Nephron progenitor cell (in vitro differentiated cells): Measurements from ENCODE around the gene GDF10.

Source experiments
- DNase-seq: peaks from one replicate; pipeline ENCODE4 v3.0.0; 2021
- H3K27ac Mint-ChIP-seq: 2 replicates; pipeline ENCODE4 v1.8.0; 2021; ENCODE audit warnings: mild to moderate bottlenecking, moderate library complexity, mixed read lengths
- H3K27me3 Mint-ChIP-seq: 2 replicates; pipeline ENCODE4 v1.8.0; 2021; ENCODE audit warnings: mild to moderate bottlenecking, low read depth, mixed read lengths; ENCODE audit not compliant: poor library complexity
- H3K36me3 Mint-ChIP-seq: 2 replicates; pipeline ENCODE4 v1.8.0; 2021; ENCODE audit warnings: low read depth, mixed read lengths
- H3K4me1 Mint-ChIP-seq: 2 replicates; pipeline ENCODE4 v1.8.0; 2021; ENCODE audit warnings: mixed read lengths
- H3K4me3 Mint-ChIP-seq: 2 replicates; pipeline ENCODE4 v1.8.0; 2021; ENCODE audit warnings: mild to moderate bottlenecking, moderate library complexity, mixed read lengths
- H3K9me3 Mint-ChIP-seq: 2 replicates; pipeline ENCODE4 v1.8.0; 2021; ENCODE audit warnings: mild to moderate bottlenecking, moderate library complexity, mixed read lengths
- CTCF ChIP-seq: fragments of 200-600 bp; sonication (generic); IDR thresholded peaks from 2 replicates; pipeline ENCODE4 v1.5.0; 2021; ENCODE audit warnings: antibody characterized with exemption

Gene GDF10

DNA sequence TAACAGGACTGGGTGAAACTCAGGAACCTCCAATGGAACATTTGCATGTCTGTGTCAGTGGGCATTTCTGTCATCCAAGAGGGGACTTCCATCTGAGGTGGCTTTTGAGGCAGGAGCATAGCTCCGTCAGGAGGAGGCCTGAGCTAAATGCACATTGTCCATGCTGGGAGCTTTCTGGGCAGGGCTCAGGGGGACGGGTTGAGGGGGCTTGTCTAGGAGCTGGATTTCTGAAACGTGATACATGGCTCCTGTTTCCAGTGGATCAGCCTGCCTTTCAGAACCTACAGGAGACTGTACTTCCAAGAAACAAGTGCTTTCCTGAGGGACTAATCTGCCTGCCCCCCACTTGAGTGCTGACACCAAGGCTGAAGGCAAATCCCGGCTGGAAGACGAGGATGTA is 40.5 kb upstream of the GDF10 start:
- DNase-seq, result no peak
- H3K4me1 Mint-ChIP-seq, result peaks cover 55% of the 10 kb centered on the region
- no peak for TF ChIP-seq CTCF
- no peak overlapping the region for H3K4me3 Mint-ChIP-seq
- no peaks in the 10 kb centered on the region for H3K27me3 Mint-ChIP-seq
- H3K27ac Mint-ChIP-seq, result no peak overlapping the region
- H3K36me3 Mint-ChIP-seq, result no peaks in the 10 kb centered on the region
- H3K9me3 Mint-ChIP-seq, result peaks cover 8% of the 10 kb centered on the region

- Mint-ChIP-seq H3K36me3 (no peaks in the 10 kb centered on the region), H3K27me3 (no peaks in the 10 kb centered on the region), H3K4me3 (no peak overlapping the region), H3K9me3 (peaks cover 10% of the 10 kb centered on the region), H3K27ac (no peak overlapping the region), H3K4me1 (peaks cover 43% of the 10 kb centered on the region)
- TF ChIP-seq CTCF, result no peak
- DNase-seq, result no peak
Measured at GRCh38 chr10:47260505-47261111, 39.4 kb upstream of the GDF10 start.

DNA sequence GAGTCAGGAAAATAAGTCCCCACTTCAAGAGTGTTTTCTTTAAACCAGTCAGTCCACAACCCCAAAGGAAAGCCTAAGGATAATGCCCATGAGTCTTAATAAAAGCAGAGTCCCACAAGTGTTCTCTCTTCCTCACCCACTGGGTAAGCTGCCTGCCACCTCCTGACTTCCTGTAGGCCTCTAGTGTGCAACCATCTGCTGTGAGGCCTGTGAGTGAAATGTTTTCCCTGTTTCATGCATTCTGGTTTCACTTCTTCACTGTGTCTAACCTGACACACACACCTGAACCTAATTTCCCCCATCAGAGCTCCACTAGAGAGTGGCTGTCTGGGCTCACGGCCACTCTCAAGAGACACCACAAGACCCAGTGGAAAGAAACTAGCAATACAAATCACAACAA is 38.9 kb upstream of the GDF10 start:
- Mint-ChIP-seq H3K36me3 (no peaks in the 10 kb centered on the region), H3K27ac (peak overlapping the region; percentile 54), H3K4me3 (no peak overlapping the region), H3K4me1 (peaks cover 39% of the 10 kb centered on the region), H3K27me3 (no peaks in the 10 kb centered on the region), H3K9me3 (peaks cover 14% of the 10 kb centered on the region)
- no peak for DNase-seq
- no peak for TF ChIP-seq CTCF

DNA sequence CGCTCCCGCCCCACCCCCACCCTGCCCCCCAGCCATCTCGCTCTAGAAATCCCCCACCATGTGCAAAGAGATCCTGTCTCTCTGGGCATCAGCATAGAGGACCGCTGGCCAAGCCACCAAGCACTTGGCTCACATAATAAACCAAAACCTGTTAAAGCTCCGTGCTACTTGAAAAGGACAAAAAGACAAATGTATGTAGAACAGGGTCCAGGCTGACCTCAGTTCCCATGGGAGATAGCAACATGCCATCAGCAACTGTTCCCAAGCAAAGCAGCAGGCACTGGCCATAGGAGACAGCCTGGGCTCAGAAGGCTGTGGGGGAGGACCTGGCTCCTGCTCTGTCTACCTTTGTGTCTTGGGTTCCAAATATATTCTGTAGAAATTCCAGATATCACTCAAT is 38.4 kb upstream of the GDF10 start:
- Mint-ChIP-seq H3K27me3 (no peaks in the 10 kb centered on the region), H3K4me1 (peaks cover 39% of the 10 kb centered on the region), H3K27ac (no peak overlapping the region), H3K9me3 (peaks cover 14% of the 10 kb centered on the region), H3K4me3 (no peak overlapping the region), H3K36me3 (no peaks in the 10 kb centered on the region)
- DNase-seq, result no peak
- TF ChIP-seq CTCF, result no peak

DNA sequence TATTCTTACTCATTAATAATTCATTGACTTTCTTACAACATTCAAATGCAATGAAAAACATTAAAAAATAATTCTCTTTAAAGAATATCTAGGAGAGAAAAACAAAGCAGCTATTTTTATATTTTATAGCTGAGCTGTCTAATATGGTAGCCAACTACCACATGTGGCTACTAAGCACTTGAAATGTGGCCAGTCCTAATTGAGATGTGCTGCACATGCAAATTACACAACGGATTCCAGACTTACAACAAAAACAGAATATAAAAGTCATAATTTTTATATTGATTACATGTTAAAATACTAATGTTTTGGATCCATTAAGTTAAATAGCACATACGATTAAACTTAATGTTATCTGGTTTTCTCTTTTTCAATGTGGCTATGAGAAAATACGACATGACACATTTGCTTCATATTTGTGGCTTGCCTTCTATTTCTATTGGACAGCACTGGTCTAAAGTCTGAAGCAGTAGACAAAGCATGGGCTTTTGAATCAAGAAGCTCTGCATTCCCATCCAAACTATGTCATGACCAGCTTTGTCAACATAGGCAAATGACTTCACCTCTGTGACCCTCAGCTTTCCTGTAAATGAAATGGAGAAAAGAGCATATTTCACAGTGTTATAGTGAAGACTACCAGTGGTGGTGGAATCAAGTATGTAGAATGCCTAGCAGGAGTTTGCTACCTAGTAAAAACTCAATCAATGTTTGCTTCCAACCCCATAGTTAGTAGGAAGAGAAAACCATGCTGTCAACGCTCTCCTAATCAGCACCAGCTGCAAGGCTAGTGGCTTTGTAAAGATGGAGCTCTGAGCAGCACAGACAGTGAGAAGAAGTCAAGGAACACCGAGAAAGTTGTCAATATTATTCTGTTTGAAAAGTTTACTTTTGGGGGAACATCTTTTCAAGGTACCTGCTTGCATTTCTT is 37.1 kb upstream of the GDF10 start:
- H3K9me3 Mint-ChIP-seq, result peaks cover 14% of the 10 kb centered on the region
- no peak for DNase-seq
- peaks cover 39% of the 10 kb centered on the region for H3K4me1 Mint-ChIP-seq
- TF ChIP-seq CTCF, result no peak
- no peak overlapping the region for H3K27ac Mint-ChIP-seq
- H3K27me3 Mint-ChIP-seq, result peaks cover 3% of the 10 kb centered on the region
- no peaks in the 10 kb centered on the region for H3K36me3 Mint-ChIP-seq
- H3K4me3 Mint-ChIP-seq, result no peak overlapping the region
